Nephron (organoid): Measurements from ENCODE around the gene PKM.

ENCODE experiments used
- H3K27ac Mint-ChIP-seq, 3 experiments: 2 replicates each; pipeline ENCODE4 v1.8.0; 2020; ENCODE audit warnings: mixed read lengths in 3 of 3, mild to moderate bottlenecking in 2 of 3, moderate library complexity in 1 of 3
- H3K27me3 Mint-ChIP-seq: 2 replicates; pipeline ENCODE4 v1.8.0; 2021; ENCODE audit warnings: low read depth, mild to moderate bottlenecking, moderate library complexity, mixed read lengths
- H3K36me3 Mint-ChIP-seq: 2 replicates; pipeline ENCODE4 v1.8.0; 2020; ENCODE audit warnings: low read depth, mixed read lengths
- H3K4me1 Mint-ChIP-seq: 2 replicates; pipeline ENCODE4 v1.8.0; 2020; ENCODE audit warnings: mixed read lengths
- H3K4me3 Mint-ChIP-seq, 3 experiments: 2 replicates each; pipeline ENCODE4 v1.8.0; 2020; ENCODE audit warnings: mild to moderate bottlenecking in 3 of 3, mixed read lengths in 3 of 3, moderate library complexity in 2 of 3
- H3K9me3 Mint-ChIP-seq: 2 replicates; pipeline ENCODE4 v1.8.0; 2020; ENCODE audit warnings: mixed read lengths
- TF ChIP-seq, protein P1 (sequence below), 3 experiments: fragments of 200-600 bp; sonication (generic); IDR thresholded peaks; one replicate each; pipeline ENCODE4 v1.5.0; 2021; ENCODE audit warnings: antibody characterized with exemption in 3 of 3; ENCODE audit not compliant: unreplicated experiment in 3 of 3

Gene PKM

GRCh38 chr15:72272213-72272996, 41.4 kb upstream of the PKM start, which contains the start of gene PARP6:
Gene PARP6, minus strand, starts transcription at chr15:72272554. Its CDS starts 5,077 bp downstream, at chr15:72267477.
- peaks cover 36% of the 10 kb centered on the region for H3K4me1 Mint-ChIP-seq
- H3K36me3 Mint-ChIP-seq, result peaks cover 17% of the 10 kb centered on the region
- H3K27ac Mint-ChIP-seq, result peak within 1 kb of the TSS; percentile 76 to 93 (median 88)
- TF ChIP-seq, protein P1, sequence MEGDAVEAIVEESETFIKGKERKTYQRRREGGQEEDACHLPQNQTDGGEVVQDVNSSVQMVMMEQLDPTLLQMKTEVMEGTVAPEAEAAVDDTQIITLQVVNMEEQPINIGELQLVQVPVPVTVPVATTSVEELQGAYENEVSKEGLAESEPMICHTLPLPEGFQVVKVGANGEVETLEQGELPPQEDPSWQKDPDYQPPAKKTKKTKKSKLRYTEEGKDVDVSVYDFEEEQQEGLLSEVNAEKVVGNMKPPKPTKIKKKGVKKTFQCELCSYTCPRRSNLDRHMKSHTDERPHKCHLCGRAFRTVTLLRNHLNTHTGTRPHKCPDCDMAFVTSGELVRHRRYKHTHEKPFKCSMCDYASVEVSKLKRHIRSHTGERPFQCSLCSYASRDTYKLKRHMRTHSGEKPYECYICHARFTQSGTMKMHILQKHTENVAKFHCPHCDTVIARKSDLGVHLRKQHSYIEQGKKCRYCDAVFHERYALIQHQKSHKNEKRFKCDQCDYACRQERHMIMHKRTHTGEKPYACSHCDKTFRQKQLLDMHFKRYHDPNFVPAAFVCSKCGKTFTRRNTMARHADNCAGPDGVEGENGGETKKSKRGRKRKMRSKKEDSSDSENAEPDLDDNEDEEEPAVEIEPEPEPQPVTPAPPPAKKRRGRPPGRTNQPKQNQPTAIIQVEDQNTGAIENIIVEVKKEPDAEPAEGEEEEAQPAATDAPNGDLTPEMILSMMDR (IDR thresholded peaks at IDR 0.05; ENCODE audit: unreplicated experiment in 3 of 3), result peak; percentile 71 to 80 (median 75)
- no peaks in the 10 kb centered on the region for H3K27me3 Mint-ChIP-seq
- H3K9me3 Mint-ChIP-seq, result no peaks in the 10 kb centered on the region
- peak within 1 kb of the TSS; percentile 93 to 96 (median 95) for H3K4me3 Mint-ChIP-seq

GRCh38 chr15:72271895-72272212, 40.9 kb upstream of the PKM start:
- TF ChIP-seq, protein P1 (IDR thresholded peaks at IDR 0.05; ENCODE audit: unreplicated experiment in 3 of 3), result no peak
- Mint-ChIP-seq H3K27me3 (no peaks in the 10 kb centered on the region), H3K9me3 (no peaks in the 10 kb centered on the region)

DNA sequence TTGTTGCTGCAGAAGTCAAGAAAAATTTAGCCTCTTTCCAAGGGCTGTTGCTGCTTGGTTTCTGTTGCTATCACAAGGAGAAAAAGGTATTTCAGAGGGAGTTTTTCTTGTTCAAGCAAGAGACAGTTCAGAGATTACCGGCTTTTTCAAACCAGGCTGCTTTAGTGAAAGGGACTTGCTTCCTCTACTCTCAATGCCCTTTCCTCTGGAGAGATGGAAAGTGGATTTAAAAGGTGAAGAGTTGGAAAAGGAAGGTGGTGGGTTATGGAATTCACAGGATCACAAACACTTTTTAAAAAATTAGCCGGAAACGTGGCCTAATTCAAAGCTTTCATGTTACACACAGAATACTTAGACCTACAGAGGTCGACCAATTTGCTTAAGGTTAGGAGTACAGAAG, 40.2 kb upstream of the PKM start:
- peaks cover 36% of the 10 kb centered on the region for H3K4me1 Mint-ChIP-seq
- H3K4me3 Mint-ChIP-seq, result peak overlapping the region; percentile 93 to 96 (median 95)
- peaks cover 29% of the 10 kb centered on the region for H3K36me3 Mint-ChIP-seq
- TF ChIP-seq, protein P1 (IDR thresholded peaks at IDR 0.05; ENCODE audit: unreplicated experiment in 3 of 3), result no peak
- H3K27me3 Mint-ChIP-seq, result no peaks in the 10 kb centered on the region
- peak overlapping the region; percentile 62 to 93 (median 88) for H3K27ac Mint-ChIP-seq
- H3K9me3 Mint-ChIP-seq, result no peaks in the 10 kb centered on the region

More at GRCh38 chr15:72271895-72272212, 40.9 kb upstream of the PKM start:
- H3K36me3 Mint-ChIP-seq, result peaks cover 23% of the 10 kb centered on the region
- H3K4me3 Mint-ChIP-seq, result peak overlapping the region; percentile 93 to 96 (median 95)
- peak overlapping the region; percentile 62 to 93 (median 88) for H3K27ac Mint-ChIP-seq
- H3K4me1 Mint-ChIP-seq, result peaks cover 36% of the 10 kb centered on the region

GRCh38 chr15:72269739-72270138, 38.7 kb upstream of the PKM start:
- H3K36me3 Mint-ChIP-seq, result peaks cover 42% of the 10 kb centered on the region
- no peak overlapping the region for H3K27ac Mint-ChIP-seq
- no peaks in the 10 kb centered on the region for H3K27me3 Mint-ChIP-seq
- H3K9me3 Mint-ChIP-seq, result no peaks in the 10 kb centered on the region
- H3K4me1 Mint-ChIP-seq, result peaks cover 27% of the 10 kb centered on the region
- TF ChIP-seq, protein P1 (IDR thresholded peaks at IDR 0.05; ENCODE audit: unreplicated experiment in 3 of 3), result no peak
- peak overlapping the region; percentile 57 to 96 (median 93) for H3K4me3 Mint-ChIP-seq

DNA sequence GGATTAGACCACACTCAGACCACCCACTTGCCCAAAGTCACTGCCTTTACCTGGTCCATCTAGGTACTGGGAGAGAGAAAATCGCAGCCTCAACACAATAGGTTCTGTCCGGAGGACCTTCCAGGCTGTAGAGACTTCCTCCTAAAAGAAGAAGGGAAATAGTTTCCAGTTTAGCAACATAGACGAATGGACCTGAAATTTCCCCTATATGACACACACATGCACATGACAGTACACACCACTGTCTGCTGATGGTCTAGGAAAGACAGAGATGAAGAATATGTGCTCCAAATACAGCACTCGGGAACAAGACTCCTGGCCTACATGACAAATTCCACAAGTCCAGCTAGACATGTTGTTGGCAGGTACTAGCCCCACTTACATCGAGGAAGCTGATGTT, 34.0 kb upstream of the PKM start:
- Mint-ChIP-seq H3K4me1 (peaks cover 2% of the 10 kb centered on the region), H3K36me3 (peaks cover 76% of the 10 kb centered on the region), H3K4me3 (no peak overlapping the region)

More for the DNA sequence above, 34.0 kb upstream of the PKM start:
- H3K9me3 Mint-ChIP-seq, result no peaks in the 10 kb centered on the region
- TF ChIP-seq, protein P1 (IDR thresholded peaks at IDR 0.05; ENCODE audit: unreplicated experiment in 3 of 3), result no peak
- no peak overlapping the region for H3K27ac Mint-ChIP-seq
- H3K27me3 Mint-ChIP-seq, result no peaks in the 10 kb centered on the region
